DMS114 treated with DMSO at 0.1 percent for 48 hours (cell line): ENCODE results near the gene FAM167B.

Source experiments
- DNase-seq: peaks from one replicate; lab custom pipeline; 2025; ENCODE audit not compliant: unreplicated experiment; lab: John Stamatoyannopoulos, UW

The FAM167B gene

GRCh38 chr1:32223683-32224082 is 23.3 kb upstream of the FAM167B start:
- DNase-seq = no peak

GRCh38 chr1:32224285-32224684 is 22.7 kb upstream of the FAM167B start:
- no peak for DNase-seq

GRCh38 chr1:32228771-32229170 is 18.3 kb upstream of the FAM167B start:
- no peak for DNase-seq

GRCh38 chr1:32231843-32232432 is 15.1 kb upstream of the FAM167B start:
- DNase-seq = no peak

GRCh38 chr1:32232558-32233304 is 14.3 kb upstream of the FAM167B start:
- no peak for DNase-seq

- no peak for DNase-seq
Measured at GRCh38 chr1:32234792-32235191, 12.2 kb upstream of the FAM167B start.

- DNase-seq = no peak
Measured at GRCh38 chr1:32239337-32239736, 7.7 kb upstream of the FAM167B start.

- no peak for DNase-seq
Measured at GRCh38 chr1:32239790-32240139, 7.3 kb upstream of the FAM167B start.

GRCh38 chr1:32240140-32240951 is 6.7 kb upstream of the FAM167B start:
- DNase-seq = peak; percentile 22

GRCh38 chr1:32241001-32241763 is 5.8 kb upstream of the FAM167B start:
- DNase-seq = peak; percentile 27

- DNase-seq = no peak
Measured at GRCh38 chr1:32242341-32242851, 4.6 kb upstream of the FAM167B start.

GRCh38 chr1:32247452-32247851 is 430 bp downstream of the FAM167B start:
- no peak for DNase-seq

- DNase-seq = no peak
Measured at GRCh38 chr1:32247983-32248889, 1.2 kb downstream of the FAM167B start.

- no peak for DNase-seq
Measured at GRCh38 chr1:32249831-32250525, 3.0 kb downstream of the FAM167B start.

- no peak for DNase-seq
Measured at GRCh38 chr1:32250893-32251716, 4.1 kb downstream of the FAM167B start, which contains the start of gene LCK. TSS of gene LCK (plus strand) at chr1:32251265. CDS start at chr1:32274330, 23,065 bp downstream.

- DNase-seq = no peak
Measured at GRCh38 chr1:32255072-32256071, 8.3 kb downstream of the FAM167B start.
